ENCODE results near the gene SLC33A1.
"Not testable (repeated sequence)": the region's sequence is repeated elsewhere in the genome, so short reads cannot be mapped to it uniquely, and the experiment has no call there.

- TF ChIP-seq HDGF (IDR thresholded peaks at IDR 0.05; ENCODE audit: borderline replicate concordance); SP1 (IDR thresholded peaks at IDR 0.05); ELF4 (IDR thresholded peaks at IDR 0.05); CTBP1 (IDR thresholded peaks at IDR 0.05; ENCODE audit: borderline replicate concordance); FOXM1 (IDR thresholded peaks at IDR 0.05; ENCODE audit: borderline replicate concordance); TARDBP (IDR thresholded peaks at IDR 0.05); L3MBTL2 (conservative IDR thresholded peaks at IDR 0.05); ARNT (IDR thresholded peaks at IDR 0.05); FOXA1 (IDR thresholded peaks at IDR 0.05); LEF1 (IDR thresholded peaks at IDR 0.05; ENCODE audit: borderline replicate concordance); SUZ12 (IDR thresholded peaks at IDR 0.05); FOXK2 (IDR thresholded peaks at IDR 0.05); BHLHE40 (IDR thresholded peaks at IDR 0.05; ENCODE audit: borderline replicate concordance); ZNF384 (IDR thresholded peaks at IDR 0.05): not testable (repeated sequence)
These were observed 8.2 kb upstream of the SLC33A1 start for GRCh38 chr3:155862290-155862982.
